Measurements from ENCODE around the gene RAD23A. TPM values are rescaled to one million over a fixed set of nuclear protein-coding genes. Genes with fewer than 3 reads are reported as not detected.

RAD23A gene
- total and polyA plus RNA-seq, 10 of the 15 experiments (the other 5 are each of a cell fraction or from before 2014, with no cell fraction given) = 8.8 to 198 (median 119) TPM

DNA sequence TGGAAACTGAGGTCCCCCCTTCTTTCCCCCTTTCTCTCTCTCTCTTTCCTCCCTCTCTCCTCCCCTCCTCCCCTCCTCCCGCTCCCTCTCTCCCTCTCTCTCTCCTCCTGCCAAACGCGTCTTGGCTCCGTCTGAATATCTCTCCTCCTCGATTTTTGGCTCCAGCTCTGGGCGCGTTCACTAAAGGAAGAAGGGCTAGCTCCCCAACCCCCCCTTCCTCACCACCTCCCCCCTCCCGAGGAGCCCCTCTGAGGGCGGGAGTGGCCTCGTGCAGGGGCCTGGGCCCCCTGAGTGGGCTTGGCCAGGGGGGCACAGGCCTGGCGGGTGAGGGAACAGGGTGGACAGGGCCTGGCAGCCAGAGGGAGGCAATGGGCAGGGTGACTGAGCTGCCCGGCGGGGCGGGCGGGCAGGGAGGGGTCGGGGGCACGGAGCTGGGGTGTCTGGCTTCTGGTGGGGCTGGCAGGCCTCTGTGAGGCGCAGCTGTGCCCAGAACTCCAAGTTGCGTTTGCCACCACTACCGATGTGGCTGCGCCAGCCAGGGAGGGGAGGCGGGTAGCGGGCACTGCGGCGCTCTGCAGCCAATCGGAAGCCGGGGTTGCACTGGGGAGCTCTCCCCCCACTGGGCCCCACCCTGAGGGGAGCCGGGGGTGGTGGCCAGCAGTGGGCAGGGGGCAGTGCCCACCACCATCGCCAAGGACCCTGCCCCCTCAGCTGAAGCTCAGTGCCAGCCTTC, 56.7 kb downstream of the RAD23A start:
- CTCF ChIA-PET = interaction anchor here (1.8 kb wide), 1 partner anchor 25 kb away, joined by 5 read pairs; no protein-coding TSS in a partner anchor
- RAD21 ChIA-PET (ENCODE audit: unreplicated experiment) = no interaction called here
- ATAC-seq (no peak), DNase-seq (ENCODE audit: low read depth, low spot score) (no peak), FAIRE-seq (no peak)
- POLR2A ChIA-PET = no interaction called here
- no TSS peak for BruUV-seq (replicated peaks)
- Histone ChIP-seq H3K27ac (ENCODE audit: control insufficient read depth, insufficient read depth) (no peak overlapping the region), H2AFZ (ENCODE audit: control insufficient read depth, low read depth, low read length) (no peak overlapping the region), H3K9ac (ENCODE audit: control insufficient read depth, insufficient read depth, low read length) (no peak overlapping the region), H3K36me3 (ENCODE audit: control insufficient read depth in 2 of 2, insufficient read depth in 2 of 2, low read length in 1 of 2) (no peaks in the 10 kb centered on the region), H3K4me2 (ENCODE audit: control insufficient read depth, insufficient read depth) (no peak overlapping the region), H3K9me3 (replicated peaks; ENCODE audit: control insufficient read depth, insufficient read depth, low read length) (no peaks in the 10 kb centered on the region), H3K4me1 (ENCODE audit: control insufficient read depth, insufficient read depth, low read length) (no peaks in the 10 kb centered on the region), H3K4me3 (no peak overlapping the region), H3K79me2 (ENCODE audit: control insufficient read depth, insufficient read depth, low read length) (no peaks in the 10 kb centered on the region), H4K20me1 (ENCODE audit: control insufficient read depth, insufficient read depth) (no peaks in the 10 kb centered on the region), H3K27me3 (replicated peaks in 1 of 2; ENCODE audit: control insufficient read depth in 2 of 2, insufficient read depth in 2 of 2, low read length in 1 of 2) (no peaks in the 10 kb centered on the region; a peak in 2 of 4 replicates)
- SMC1A ChIA-PET (ENCODE audit: uncharacterized antibody, unreplicated experiment) = no interaction called here
- TF ChIP-seq YBX1 (IDR thresholded peaks at IDR 0.05) = no peak
- no peak for TF ChIP-seq CBX5 (IDR thresholded peaks at IDR 0.05; ENCODE audit: low read depth)
- no peak for TF ChIP-seq GATAD2B (conservative IDR thresholded peaks at IDR 0.05; ENCODE audit: low read depth)
- in situ Hi-C loops (cut with MboI) = no loop called here
- 78% methylated on average over 7 of the region's 29 CpGs for WGBS (ENCODE audit: insufficient coverage, insufficient replicate concordance, low lambda C conversion rate, missing lambda C conversion rate)
- intact Hi-C loops (cut with micrococcal nuclease; ENCODE audit: unreplicated experiment) = no loop called here

DNA sequence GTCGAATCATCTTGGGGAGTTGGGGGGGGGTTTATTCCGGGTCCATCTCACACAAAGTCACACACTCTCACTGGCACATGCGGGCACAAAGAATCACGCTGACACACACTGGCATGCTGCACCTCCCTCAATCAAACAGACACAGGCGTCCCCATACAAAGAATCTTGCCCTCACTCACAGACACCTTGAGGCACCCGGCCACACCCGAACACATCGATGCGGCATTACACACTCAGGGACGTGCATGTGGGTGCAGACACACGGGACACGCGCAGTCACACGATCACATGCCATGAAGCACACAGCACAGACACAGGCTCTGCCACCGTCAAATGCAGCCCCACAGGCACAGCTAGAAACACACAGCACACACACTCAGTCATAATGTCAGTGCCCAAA, 57.4 kb downstream of the RAD23A start:
- POLR2A ChIA-PET = interaction anchor here (0.5 kb wide), 1 partner anchor 46 kb away, joined by 3 read pairs; no protein-coding TSS in a partner anchor
- no peak for FAIRE-seq
- no peak for TF ChIP-seq NFYA (IDR thresholded peaks at IDR 0.05; ENCODE audit: borderline replicate concordance, low read depth, low read length)
- no peak for TF ChIP-seq SP1 (IDR thresholded peaks at IDR 0.05; ENCODE audit: low read depth, low read length)
- no peak for TF ChIP-seq ZNF384 (IDR thresholded peaks at IDR 0.05; ENCODE audit: borderline replicate concordance, low read depth, low read length)
- no peak for TF ChIP-seq SUZ12 (IDR thresholded peaks at IDR 0.05; ENCODE audit: unreplicated experiment)
- no peak for TF ChIP-seq POLR2AphosphoS2 (IDR thresholded peaks at IDR 0.05; ENCODE audit: low read depth, low read length)
- no peak for TF ChIP-seq MYC (IDR thresholded peaks at IDR 0.05; ENCODE audit: insufficient read depth, insufficient read length, insufficient replicate concordance, low read length, severe bottlenecking)
- no peak for TF ChIP-seq TARDBP (IDR thresholded peaks at IDR 0.05; ENCODE audit: borderline replicate concordance)
- no peak for TF ChIP-seq TCF3 (IDR thresholded peaks at IDR 0.05; ENCODE audit: borderline replicate concordance, insufficient read depth, low read depth, low read length)
- no peak for TF ChIP-seq STAT3 (IDR thresholded peaks at IDR 0.05; ENCODE audit: low read depth, low read length)
- TF ChIP-seq RELA (IDR thresholded peaks at IDR 0.05; ENCODE audit: borderline replicate concordance, partially characterized antibody) = no peak
- no peak for TF ChIP-seq SREBF2 (IDR thresholded peaks at IDR 0.05; ENCODE audit: low read length)

More for the DNA sequence above, 57.4 kb downstream of the RAD23A start:
- in situ Hi-C loops (cut with MboI) = no loop called here
- H3K79me2 ChIP-seq (ENCODE audit: control insufficient read depth, insufficient read depth, low read length) = no peaks in the 10 kb centered on the region
- no peak for ATAC-seq
- H3K4me2 ChIP-seq (ENCODE audit: control insufficient read depth, insufficient read depth) = no peak overlapping the region
- intact Hi-C loops (cut with micrococcal nuclease; ENCODE audit: unreplicated experiment) = no loop called here
- WGBS (ENCODE audit: insufficient coverage, insufficient replicate concordance, low lambda C conversion rate, missing lambda C conversion rate) = 63% methylated on average over 15 of the region's 15 CpGs
- ChIA-PET RAD21 (ENCODE audit: unreplicated experiment) (no interaction called here), CTCF (interaction anchor here (1.8 kb wide), 1 partner anchor 26 kb away, joined by 5 read pairs; no protein-coding TSS in a partner anchor), SMC1A (ENCODE audit: uncharacterized antibody, unreplicated experiment) (no interaction called here)
- H3K4me1 ChIP-seq (ENCODE audit: control insufficient read depth, insufficient read depth, low read length) = no peaks in the 10 kb centered on the region
- H3K4me3 ChIP-seq = no peak overlapping the region
- no peaks in the 10 kb centered on the region for H4K20me1 ChIP-seq (ENCODE audit: control insufficient read depth, insufficient read depth)
- no peaks in the 10 kb centered on the region for H3K9me3 ChIP-seq (replicated peaks; ENCODE audit: control insufficient read depth, insufficient read depth, low read length)
- no peak overlapping the region for H3K27ac ChIP-seq (ENCODE audit: control insufficient read depth, insufficient read depth)
- no peaks in the 10 kb centered on the region; a peak in 2 of 4 replicates for H3K27me3 ChIP-seq (replicated peaks in 1 of 2; ENCODE audit: control insufficient read depth in 2 of 2, insufficient read depth in 2 of 2, low read length in 1 of 2)
- DNase-seq (ENCODE audit: low read depth, low spot score) = no peak
- no peaks in the 10 kb centered on the region for H3K36me3 ChIP-seq (ENCODE audit: control insufficient read depth in 2 of 2, insufficient read depth in 2 of 2, low read length in 1 of 2)
- H3K9ac ChIP-seq (ENCODE audit: control insufficient read depth, insufficient read depth, low read length) = no peak overlapping the region
- BruUV-seq (replicated peaks) = no TSS peak
- H2AFZ ChIP-seq (ENCODE audit: control insufficient read depth, low read depth, low read length) = no peak overlapping the region

All from GM12878 (cell line).